ENCODE data around the gene SPOCD1.

- TF ChIP-seq SALL2 (tag by site-specific recombination; IDR thresholded peaks at IDR 0.05; ENCODE audit: borderline replicate concordance) (no peak), ZNF24 (tag by site-specific recombination; IDR thresholded peaks at IDR 0.05) (no peak)
Observed at GRCh38 chr1:31861346-31861745, 45.5 kb upstream of the SPOCD1 start.

Data from HEK293 (cell line).